Measurements from ENCODE around the gene BNIP3. TPM values are rescaled to one million over a fixed set of nuclear protein-coding genes. Genes with fewer than 3 reads are reported as not detected.
A peak's percentile ranks its signal among the peaks of the same experiment; 100 is the strongest.

BNIP3 gene
- total and polyA plus RNA-seq, 2 of the 13 experiments (the other 11 are each of a cell fraction or from before 2014, with no cell fraction given): 73.7 to 223 TPM

GRCh38 chr10:131928248-131929095, 53.3 kb downstream of the BNIP3 start (continued):
- TF ChIP-seq U2AF1 (optimal IDR thresholded peaks at IDR 0.05; ENCODE audit: low read depth, low read length): no peak

DNA sequence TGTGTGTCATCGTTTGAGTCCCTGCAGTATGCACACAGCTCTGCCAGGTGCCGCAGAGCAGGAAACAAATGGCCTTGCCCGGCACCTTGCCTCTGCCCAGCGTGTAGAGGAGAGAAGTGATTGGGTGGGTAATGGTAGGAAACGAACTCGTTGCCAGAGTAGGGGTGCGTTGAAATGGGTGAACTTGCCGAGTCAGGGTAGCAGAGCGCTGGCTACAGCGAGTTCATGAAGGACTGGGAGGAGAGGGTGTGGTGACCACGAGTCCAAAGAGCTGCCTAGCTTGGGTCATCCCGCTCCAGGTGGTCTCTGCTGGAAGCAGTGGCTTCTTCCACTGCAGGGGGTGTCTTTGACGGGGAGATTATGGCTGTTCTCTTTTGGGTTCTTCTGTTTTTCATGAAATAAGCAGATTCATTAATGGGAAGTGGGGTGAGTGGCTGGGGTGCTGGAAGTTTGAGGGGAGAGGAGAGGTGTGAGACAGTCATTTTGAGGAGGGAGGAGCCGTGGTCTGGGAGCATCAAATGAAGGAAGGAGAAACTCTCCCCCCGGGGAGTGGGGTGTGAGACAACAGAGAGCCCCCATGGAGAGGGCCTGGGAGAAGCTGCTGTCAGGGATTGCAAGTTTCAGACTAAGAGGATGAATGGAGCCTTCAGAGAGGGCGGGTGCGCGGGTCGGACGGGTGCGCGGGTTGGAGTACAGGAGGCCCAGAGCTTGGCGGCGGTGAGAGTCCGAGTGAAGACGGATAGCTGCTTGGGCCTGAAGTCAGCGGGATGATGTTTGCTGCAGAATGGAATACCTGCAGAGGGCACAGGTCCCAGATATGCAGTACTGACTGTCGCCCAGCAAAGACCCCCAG, 54.8 kb downstream of the BNIP3 start:
- ATAC-seq: no peak
- WGBS (ENCODE audit: low lambda C conversion rate): 95% methylated on average over 28 of the region's 28 CpGs
- no peak overlapping the region for H3K27ac ChIP-seq (ENCODE audit: extremely low read length, insufficient read depth, low read length)
- no peaks in the 10 kb centered on the region for H3K27me3 ChIP-seq (ENCODE audit: control insufficient read depth in 1 of 2, insufficient read depth in 2 of 2, low read length in 2 of 2)
- BruUV-seq (replicated peaks): no TSS peak
- in situ Hi-C loops (cut with HindIII; ENCODE audit: extremely low pct_ligation_motif_present, low pct_unique_long_range_greater_than_20kb) (no loop called here), intact Hi-C loops (cut with micrococcal nuclease; ENCODE audit: unreplicated experiment) (no loop called here)
- H3K4me3 ChIP-seq (replicated peaks in 1 of 3; ENCODE audit: insufficient read depth in 1 of 3, low read depth in 2 of 3, low read length in 3 of 3): no peak overlapping the region
- no peak overlapping the region for H2AFZ ChIP-seq (ENCODE audit: low read length)
- no peak overlapping the region for H3K9ac ChIP-seq (ENCODE audit: insufficient read depth, low read depth, low read length)
- H3K36me3 ChIP-seq (replicated peaks in 1 of 2; ENCODE audit: control insufficient read depth in 1 of 2, insufficient read depth in 2 of 2, low read length in 2 of 2): peaks cover 2 to 7% of the 10 kb centered on the region in 2 experiments; a peak in 2 of 5 replicates
- peaks cover 69% of the 10 kb centered on the region for H4K20me1 ChIP-seq (ENCODE audit: insufficient read depth, low read length)
- no peak overlapping the region for H3K4me2 ChIP-seq (ENCODE audit: low read depth, low read length)
- POLR2A ChIA-PET: no interaction called here
- CTCF ChIA-PET (ENCODE audit: low intra/inter-chr PET ratio, low total read pairs): no interaction called here
- H3K79me2 ChIP-seq (ENCODE audit: insufficient read depth, low read length): peaks cover 97% of the 10 kb centered on the region
- no peak for DNase-seq (ENCODE audit: low spot score)
- no peak for FAIRE-seq
- TF ChIP-seq MEF2D (CRISPR knock-in tag; IDR thresholded peaks at IDR 0.05): no peak
- TF ChIP-seq ZBTB33 (CRISPR knock-in tag; IDR thresholded peaks at IDR 0.05): peak; percentile 57
- H3K4me1 ChIP-seq (ENCODE audit: insufficient read depth, low read length): peaks cover 15% of the 10 kb centered on the region; the same call in 1 of the 2 replicates
- peaks cover 5% of the 10 kb centered on the region for H3K9me3 ChIP-seq (ENCODE audit: low read length)

Measured in HepG2 (cell line).